Left kidney (tissue), 2 donors: ENCODE results near the gene SSBP3. TPM values are rescaled to one million over a fixed set of nuclear protein-coding genes. Genes with fewer than 3 reads are reported as not detected.

Source experiments
- DNase-seq: peaks from one replicate; pipeline ENCODE4 v3.0.0-alpha.2; 2013
- polyA plus RNA-seq: library from polyadenylated mRNA; unstranded; fragments of 120-200 nt; gene quantifications from one replicate; pipeline ENCODE4 v1.2.1, GENCODE V29; 2013; ENCODE audit not compliant: insufficient read length

The SSBP3 gene
- polyA plus RNA-seq, 1 donor: 118 TPM

- no peak for DNase-seq
These were observed 139.3 kb downstream of the SSBP3 start for GRCh38 chr1:54266908-54267307.

- DNase-seq: no peak
These were observed 140.0 kb downstream of the SSBP3 start for GRCh38 chr1:54266195-54266594.

- DNase-seq: no peak
These were observed 140.5 kb downstream of the SSBP3 start for GRCh38 chr1:54265659-54266058.

GRCh38 chr1:54265126-54265525, 141.1 kb downstream of the SSBP3 start:
- DNase-seq: no peak

- DNase-seq: no peak
These were observed 142.5 kb downstream of the SSBP3 start for GRCh38 chr1:54263601-54264226.

GRCh38 chr1:54262244-54262643, 143.9 kb downstream of the SSBP3 start:
- DNase-seq: no peak

GRCh38 chr1:54260810-54261209, 145.4 kb downstream of the SSBP3 start:
- DNase-seq: no peak

GRCh38 chr1:54259546-54260140, 146.6 kb downstream of the SSBP3 start:
- no peak for DNase-seq

GRCh38 chr1:54257876-54258275, 148.3 kb downstream of the SSBP3 start:
- DNase-seq: no peak

GRCh38 chr1:54257346-54257620, 148.9 kb downstream of the SSBP3 start:
- DNase-seq: no peak

GRCh38 chr1:54256522-54257345, 149.5 kb downstream of the SSBP3 start:
- no peak for DNase-seq

- no peak for DNase-seq
These were observed 151.0 kb downstream of the SSBP3 start for GRCh38 chr1:54255026-54255702.

GRCh38 chr1:54254055-54254454, 152.1 kb downstream of the SSBP3 start:
- no peak for DNase-seq

GRCh38 chr1:54253480-54253879, 152.7 kb downstream of the SSBP3 start:
- DNase-seq: no peak

- no peak for DNase-seq
These were observed 153.7 kb downstream of the SSBP3 start for GRCh38 chr1:54252371-54252936.

- DNase-seq: no peak
These were observed 155.5 kb downstream of the SSBP3 start for GRCh38 chr1:54250670-54251069.

- no peak for DNase-seq
These were observed 156.3 kb downstream of the SSBP3 start for GRCh38 chr1:54249819-54250435.

- DNase-seq: no peak
These were observed 157.2 kb downstream of the SSBP3 start for GRCh38 chr1:54248966-54249365.

- no peak for DNase-seq
These were observed 158.2 kb downstream of the SSBP3 start for GRCh38 chr1:54247863-54248515.

- no peak for DNase-seq
These were observed 160.0 kb downstream of the SSBP3 start for GRCh38 chr1:54246116-54246721.

- no peak for DNase-seq
These were observed 160.7 kb downstream of the SSBP3 start for GRCh38 chr1:54245501-54245900.
